HEK293 (cell line): ENCODE data around the gene TTF2.

ENCODE experiments used
- CTCF ChIA-PET: fragments of 350-600 bp; formaldehyde crosslinking; extraction: SDS; loops from one replicate; lab custom pipeline; 2021; ENCODE audit warnings: antibody characterized with exemption; lab: Yijun Ruan, JAX
- POLR2A ChIA-PET: fragments of 300-600 bp; formaldehyde crosslinking; extraction: SDS; loops from one replicate; lab custom pipeline; 2020; ENCODE audit warnings: antibody characterized with exemption, inconsistent platforms; lab: Yijun Ruan, JAX
- H3K27ac ChIP-seq: fragments of 200-500 bp; sonication (Bioruptor generic); 2 replicates; pipeline ENCODE4 v1.5.1; 2014; ENCODE audit warnings: low read depth, low read length, control low read depth, inconsistent platforms; ENCODE audit errors: extremely low read depth
- H3K36me3 ChIP-seq, 2 experiments: fragments of 200-500 bp in 1 of 2; sonication (Bioruptor generic) in 1 of 2; 1 replicate in 1 of 2; 2 replicates in 1 of 2; pipeline ENCODE4 v1.5.1; 2014 to 2017; ENCODE audit warnings: inconsistent platforms in 2 of 2, low read length in 2 of 2; ENCODE audit not compliant: control insufficient read depth in 2 of 2, insufficient read depth in 1 of 2
- H3K4me1 ChIP-seq: fragments of 200-500 bp; sonication (Bioruptor generic); 2 replicates; pipeline ENCODE4 v1.5.1; 2014; ENCODE audit warnings: mild to moderate bottlenecking, low read length, inconsistent platforms; ENCODE audit not compliant: control insufficient read depth, insufficient read depth
- H3K4me3 ChIP-seq: 2 replicates; pipeline ENCODE4 v1.5.1; 2011; ENCODE audit warnings: low read depth, mild to moderate bottlenecking, control low read depth, low read length, moderate library complexity
- H3K9me3 ChIP-seq: fragments of 200-500 bp; sonication (Bioruptor generic); 2 replicates; pipeline ENCODE4 v1.5.1; 2014; ENCODE audit warnings: low read depth, low read length, inconsistent platforms; ENCODE audit not compliant: control insufficient read depth, insufficient read depth
- IKZF3 ChIP-seq: fragments of 450-650 bp; IDR thresholded peaks from 2 replicates; pipeline ENCODE4 v1.5.0; 2018; ENCODE audit warnings: missing biosample characterization, mild to moderate bottlenecking, missing genetic modification characterization, moderate library complexity
- OSR2 ChIP-seq: fragments of 450-650 bp; formaldehyde crosslinking; IDR thresholded peaks from 2 replicates; pipeline ENCODE4 v1.5.1; 2016; ENCODE audit warnings: missing biosample characterization, missing genetic modification characterization
- REPIN1 ChIP-seq: fragments of 450-650 bp; formaldehyde crosslinking; IDR thresholded peaks from 2 replicates; pipeline ENCODE4 v1.5.1; 2017; ENCODE audit warnings: missing biosample characterization, missing genetic modification characterization, low read depth
- SCRT2 ChIP-seq: fragments of 450-650 bp; formaldehyde crosslinking; IDR thresholded peaks from 2 replicates; pipeline ENCODE4 v1.5.1; 2016; ENCODE audit warnings: missing biosample characterization, missing genetic modification characterization
- SETDB1 ChIP-seq: IDR thresholded peaks from one replicate; pipeline ENCODE4 v1.6.1; 2017; ENCODE audit warnings: mild to moderate bottlenecking, low read length, moderate library complexity, mixed read lengths; ENCODE audit not compliant: insufficient read length
- SP7 ChIP-seq: fragments of 450-650 bp; formaldehyde crosslinking; IDR thresholded peaks from 2 replicates; pipeline ENCODE4 v1.5.1; 2016; ENCODE audit warnings: missing biosample characterization, missing genetic modification characterization
- ZFHX2 ChIP-seq: fragments of 450-650 bp; formaldehyde crosslinking; conservative IDR thresholded peaks from 2 replicates; pipeline ENCODE4 v1.5.1; 2016; ENCODE audit warnings: missing biosample characterization, missing genetic modification characterization
- ZNF133 ChIP-seq: fragments of 450-650 bp; formaldehyde crosslinking; IDR thresholded peaks from 2 replicates; pipeline ENCODE4 v1.5.1; 2016; ENCODE audit warnings: missing biosample characterization, missing genetic modification characterization
- ZNF157 ChIP-seq: fragments of 450-650 bp; formaldehyde crosslinking; IDR thresholded peaks from 2 replicates; pipeline ENCODE4 v1.5.1; 2016; ENCODE audit warnings: missing biosample characterization, missing genetic modification characterization
- ZNF211 ChIP-seq: fragments of 450-650 bp; formaldehyde crosslinking; IDR thresholded peaks from 2 replicates; pipeline ENCODE4 v1.5.1; 2016; ENCODE audit warnings: low read depth, missing biosample characterization, missing genetic modification characterization
- ZNF514 ChIP-seq: fragments of 450-650 bp; formaldehyde crosslinking; IDR thresholded peaks from 2 replicates; pipeline ENCODE4 v1.5.1; 2016; ENCODE audit warnings: missing biosample characterization, missing genetic modification characterization
- ZNF664 ChIP-seq: fragments of 450-650 bp; formaldehyde crosslinking; IDR thresholded peaks from 2 replicates; pipeline ENCODE4 v1.5.1; 2016; ENCODE audit warnings: missing biosample characterization, missing genetic modification characterization
- ZNF701 ChIP-seq: fragments of 450-650 bp; formaldehyde crosslinking; IDR thresholded peaks from 2 replicates; pipeline ENCODE4 v1.5.1; 2016; ENCODE audit warnings: missing biosample characterization, missing genetic modification characterization
- ZNF785 ChIP-seq: fragments of 450-650 bp; formaldehyde crosslinking; IDR thresholded peaks from 2 replicates; pipeline ENCODE4 v1.5.1; 2016; ENCODE audit warnings: missing biosample characterization, missing genetic modification characterization
- ZNF792 ChIP-seq: fragments of 450-650 bp; formaldehyde crosslinking; IDR thresholded peaks from 2 replicates; pipeline ENCODE4 v1.5.1; 2016; ENCODE audit warnings: missing biosample characterization, missing genetic modification characterization
- ZNF837 ChIP-seq: fragments of 450-650 bp; formaldehyde crosslinking; IDR thresholded peaks from 2 replicates; pipeline ENCODE4 v1.5.1; 2016; ENCODE audit warnings: missing biosample characterization, missing genetic modification characterization
- TF ChIP-seq, protein P1 (sequence below): fragments of 450-650 bp; formaldehyde crosslinking; IDR thresholded peaks from 2 replicates; pipeline ENCODE4 v1.5.1; 2017; ENCODE audit warnings: missing biosample characterization, missing genetic modification characterization
- TF ChIP-seq, protein P2 (sequence below): fragments of 450-650 bp; formaldehyde crosslinking; IDR thresholded peaks from 2 replicates; pipeline ENCODE4 v1.5.1; 2016; ENCODE audit warnings: missing biosample characterization, missing genetic modification characterization
- TF ChIP-seq, protein P3 (sequence below): fragments of 450-650 bp; formaldehyde crosslinking; IDR thresholded peaks from 2 replicates; pipeline ENCODE4 v1.5.1; 2016; ENCODE audit warnings: missing biosample characterization, missing genetic modification characterization
- TF ChIP-seq, protein P4 (sequence below): fragments of 450-650 bp; formaldehyde crosslinking; IDR thresholded peaks from 2 replicates; pipeline ENCODE4 v1.5.1; 2016; ENCODE audit warnings: missing biosample characterization, missing genetic modification characterization
- TF ChIP-seq, protein P5 (sequence below): fragments of 450-650 bp; formaldehyde crosslinking; IDR thresholded peaks from 2 replicates; pipeline ENCODE4 v1.5.1; 2016; ENCODE audit warnings: missing biosample characterization, missing genetic modification characterization
- TF ChIP-seq, protein P6 (sequence below): fragments of 450-650 bp; formaldehyde crosslinking; IDR thresholded peaks from 2 replicates; pipeline ENCODE4 v1.5.1; 2016; ENCODE audit warnings: missing biosample characterization, missing genetic modification characterization

TTF2 gene

DNA sequence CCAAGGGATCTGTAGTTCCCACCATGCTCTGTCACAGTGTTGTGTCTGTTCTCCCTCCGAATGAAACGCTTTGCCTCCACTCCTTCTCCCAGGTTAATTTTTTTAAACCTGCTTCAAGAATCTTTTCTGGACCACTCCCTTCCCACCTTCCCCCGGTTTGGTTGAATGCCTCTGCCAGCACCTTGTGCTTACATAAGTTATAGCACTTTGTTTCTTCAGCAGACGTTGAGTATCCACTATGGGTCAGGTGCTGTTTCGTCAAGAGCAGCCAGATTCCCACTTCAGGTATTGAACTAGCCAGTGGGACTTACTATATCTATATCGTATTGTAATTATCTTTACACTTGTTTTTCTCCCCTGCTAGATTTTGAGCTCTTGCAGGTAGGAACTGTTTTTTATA lies 27.6 kb downstream of the TTF2 start:
- Histone ChIP-seq H3K4me3 (no peak overlapping the region), H3K36me3 (peaks cover 40 to 89% of the 10 kb centered on the region in 2 experiments), H3K9me3 (no peaks in the 10 kb centered on the region), H3K4me1 (no peaks in the 10 kb centered on the region), H3K27ac (no peak overlapping the region)
- CTCF ChIA-PET, result interaction anchor here (1.0 to 1.6 kb wide), 2 partner anchors 41 to 197 kb away, joined by 3 to 8 read pairs; no protein-coding TSS in a partner anchor
- POLR2A ChIA-PET, result no interaction called here
- TF ChIP-seq ZNF514 (tag by site-specific recombination), result no peak
- TF ChIP-seq, all 188 proteins: peak for 0

DNA sequence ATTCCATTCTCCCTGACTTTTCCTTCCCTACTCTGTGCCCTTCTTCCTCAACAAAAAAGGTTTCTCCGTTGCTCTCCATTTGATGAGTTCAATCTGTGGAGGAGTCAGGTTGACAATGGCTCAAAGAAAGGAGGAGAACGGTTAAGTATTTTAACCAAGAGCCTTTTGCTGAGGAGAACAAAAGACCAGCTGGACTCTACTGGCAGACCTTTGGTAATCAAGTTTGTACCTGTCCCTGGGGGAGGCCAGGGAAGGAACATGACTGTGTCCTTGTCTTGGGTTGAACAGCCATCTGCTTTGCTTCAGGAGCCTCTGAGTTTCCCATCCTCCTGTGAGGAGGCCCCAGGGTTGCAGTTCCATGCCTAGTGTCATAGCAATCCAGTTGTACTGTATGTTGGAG lies 29.9 kb downstream of the TTF2 start:
- POLR2A ChIA-PET, result no interaction called here

DNA sequence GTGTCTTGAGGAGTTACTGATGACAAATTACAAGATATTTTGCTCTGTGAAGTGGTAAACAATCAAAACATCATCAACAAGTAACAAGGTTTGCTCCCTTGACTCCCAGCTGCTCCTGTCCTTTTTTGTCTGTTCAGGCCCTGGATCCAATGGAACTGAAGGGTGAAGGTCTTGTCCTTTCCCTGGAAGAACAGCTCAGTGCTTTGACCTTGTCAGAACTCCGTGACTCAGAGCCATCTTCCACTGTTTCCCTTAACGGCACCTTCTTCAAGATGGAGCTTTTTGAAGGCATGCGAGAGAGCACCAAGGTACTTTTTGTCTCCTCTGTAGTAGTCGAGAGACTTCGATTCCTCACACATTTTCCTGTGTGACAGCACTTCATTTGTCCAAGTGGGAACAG lies 32.5 kb downstream of the TTF2 start:
- H3K9me3 ChIP-seq, result no peaks in the 10 kb centered on the region
- H3K27ac ChIP-seq, result no peak overlapping the region
- no peak overlapping the region for H3K4me3 ChIP-seq
- H3K36me3 ChIP-seq, result peaks cover 45 to 91% of the 10 kb centered on the region in 2 experiments
- ChIA-PET CTCF (interaction anchor here (0.8 to 4.1 kb wide), 3 partner anchors 192 to 666 kb away, joined by 3 to 17 read pairs (median 4); no protein-coding TSS in a partner anchor), POLR2A (interaction anchor here (1.7 kb wide), 1 partner anchor 32 kb away, joined by 7 read pairs; the partner anchor contains the start of gene TTF2)
- H3K4me1 ChIP-seq, result no peaks in the 10 kb centered on the region
- TF ChIP-seq, protein P1, sequence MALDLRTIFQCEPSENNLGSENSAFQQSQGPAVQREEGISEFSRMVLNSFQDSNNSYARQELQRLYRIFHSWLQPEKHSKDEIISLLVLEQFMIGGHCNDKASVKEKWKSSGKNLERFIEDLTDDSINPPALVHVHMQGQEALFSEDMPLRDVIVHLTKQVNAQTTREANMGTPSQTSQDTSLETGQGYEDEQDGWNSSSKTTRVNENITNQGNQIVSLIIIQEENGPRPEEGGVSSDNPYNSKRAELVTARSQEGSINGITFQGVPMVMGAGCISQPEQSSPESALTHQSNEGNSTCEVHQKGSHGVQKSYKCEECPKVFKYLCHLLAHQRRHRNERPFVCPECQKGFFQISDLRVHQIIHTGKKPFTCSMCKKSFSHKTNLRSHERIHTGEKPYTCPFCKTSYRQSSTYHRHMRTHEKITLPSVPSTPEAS (tag by site-specific recombination), result no peak
- no peak for TF ChIP-seq ZNF157 (tag by site-specific recombination)
- TF ChIP-seq ZNF837 (tag by site-specific recombination), result no peak
- TF ChIP-seq, protein P2, sequence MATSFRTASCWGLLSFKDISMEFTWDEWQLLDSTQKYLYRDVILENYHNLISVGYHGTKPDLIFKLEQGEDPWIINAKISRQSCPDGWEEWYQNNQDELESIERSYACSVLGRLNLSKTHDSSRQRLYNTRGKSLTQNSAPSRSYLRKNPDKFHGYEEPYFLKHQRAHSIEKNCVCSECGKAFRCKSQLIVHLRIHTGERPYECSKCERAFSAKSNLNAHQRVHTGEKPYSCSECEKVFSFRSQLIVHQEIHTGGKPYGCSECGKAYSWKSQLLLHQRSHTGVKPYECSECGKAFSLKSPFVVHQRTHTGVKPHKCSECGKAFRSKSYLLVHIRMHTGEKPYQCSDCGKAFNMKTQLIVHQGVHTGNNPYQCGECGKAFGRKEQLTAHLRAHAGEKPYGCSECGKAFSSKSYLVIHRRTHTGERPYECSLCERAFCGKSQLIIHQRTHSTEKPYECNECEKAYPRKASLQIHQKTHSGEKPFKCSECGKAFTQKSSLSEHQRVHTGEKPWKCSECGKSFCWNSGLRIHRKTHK, result no peak
- no peak for TF ChIP-seq ZNF792 (tag by site-specific recombination)
- no peak for TF ChIP-seq SCRT2 (tag by site-specific recombination)
- TF ChIP-seq SETDB1, result no peak
- TF ChIP-seq ZFHX2 (tag by site-specific recombination), result no peak
- TF ChIP-seq, protein P3, sequence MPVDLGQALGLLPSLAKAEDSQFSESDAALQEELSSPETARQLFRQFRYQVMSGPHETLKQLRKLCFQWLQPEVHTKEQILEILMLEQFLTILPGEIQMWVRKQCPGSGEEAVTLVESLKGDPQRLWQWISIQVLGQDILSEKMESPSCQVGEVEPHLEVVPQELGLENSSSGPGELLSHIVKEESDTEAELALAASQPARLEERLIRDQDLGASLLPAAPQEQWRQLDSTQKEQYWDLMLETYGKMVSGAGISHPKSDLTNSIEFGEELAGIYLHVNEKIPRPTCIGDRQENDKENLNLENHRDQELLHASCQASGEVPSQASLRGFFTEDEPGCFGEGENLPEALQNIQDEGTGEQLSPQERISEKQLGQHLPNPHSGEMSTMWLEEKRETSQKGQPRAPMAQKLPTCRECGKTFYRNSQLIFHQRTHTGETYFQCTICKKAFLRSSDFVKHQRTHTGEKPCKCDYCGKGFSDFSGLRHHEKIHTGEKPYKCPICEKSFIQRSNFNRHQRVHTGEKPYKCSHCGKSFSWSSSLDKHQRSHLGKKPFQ (tag by site-specific recombination), result no peak
- TF ChIP-seq, protein P4, sequence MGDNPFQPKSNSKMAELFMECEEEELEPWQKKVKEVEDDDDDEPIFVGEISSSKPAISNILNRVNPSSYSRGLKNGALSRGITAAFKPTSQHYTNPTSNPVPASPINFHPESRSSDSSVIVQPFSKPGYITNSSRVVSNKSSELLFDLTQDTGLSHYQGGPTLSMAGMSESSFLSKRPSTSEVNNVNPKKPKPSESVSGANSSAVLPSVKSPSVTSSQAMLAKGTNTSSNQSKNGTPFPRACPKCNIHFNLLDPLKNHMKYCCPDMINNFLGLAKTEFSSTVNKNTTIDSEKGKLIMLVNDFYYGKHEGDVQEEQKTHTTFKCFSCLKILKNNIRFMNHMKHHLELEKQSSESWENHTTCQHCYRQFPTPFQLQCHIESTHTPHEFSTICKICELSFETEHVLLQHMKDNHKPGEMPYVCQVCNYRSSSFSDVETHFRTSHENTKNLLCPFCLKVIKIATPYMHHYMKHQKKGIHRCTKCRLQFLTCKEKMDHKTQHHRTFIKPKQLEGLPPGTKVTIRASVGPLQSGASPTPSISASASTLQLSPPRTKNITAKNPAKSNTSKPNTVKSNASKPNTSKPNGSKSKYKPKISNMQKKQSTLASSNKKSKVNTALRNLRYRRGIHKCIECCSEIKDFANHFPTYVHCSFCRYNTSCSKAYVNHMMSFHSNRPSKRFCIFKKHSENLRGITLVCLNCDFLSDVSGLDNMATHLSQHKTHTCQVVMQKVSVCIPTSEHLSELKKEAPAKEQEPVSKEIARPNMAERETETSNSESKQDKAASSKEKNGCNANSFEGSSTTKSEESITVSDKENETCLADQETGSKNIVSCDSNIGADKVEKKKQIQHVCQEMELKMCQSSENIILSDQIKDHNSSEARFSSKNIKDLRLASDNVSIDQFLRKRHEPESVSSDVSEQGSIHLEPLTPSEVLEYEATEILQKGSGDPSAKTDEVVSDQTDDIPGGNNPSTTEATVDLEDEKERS (tag by site-specific recombination), result no peak
- TF ChIP-seq ZNF514 (tag by site-specific recombination), result no peak
- TF ChIP-seq, protein P5, sequence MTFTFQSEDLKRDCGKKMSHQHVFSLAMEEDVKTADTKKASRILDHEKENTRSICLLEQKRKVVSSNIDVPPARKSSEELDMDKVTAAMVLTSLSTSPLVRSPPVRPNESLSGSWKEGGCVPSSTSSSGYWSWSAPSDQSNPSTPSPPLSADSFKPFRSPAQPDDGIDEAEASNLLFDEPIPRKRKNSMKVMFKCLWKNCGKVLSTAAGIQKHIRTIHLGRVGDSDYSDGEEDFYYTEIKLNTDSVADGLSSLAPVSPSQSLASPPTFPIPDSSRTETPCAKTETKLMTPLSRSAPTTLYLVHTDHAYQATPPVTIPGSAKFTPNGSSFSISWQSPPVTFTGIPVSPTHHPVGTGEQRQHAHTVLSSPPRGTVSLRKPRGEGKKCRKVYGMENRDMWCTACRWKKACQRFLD, result no peak
- TF ChIP-seq ZNF785, result no peak
- no peak for TF ChIP-seq SP7 (tag by site-specific recombination)
- TF ChIP-seq IKZF3 (tag by site-specific recombination), result no peak
- TF ChIP-seq ZNF664 (tag by site-specific recombination), result no peak
- TF ChIP-seq OSR2, result no peak

More for the DNA sequence above, 29.9 kb downstream of the TTF2 start:
- TF ChIP-seq ZNF133 (tag by site-specific recombination) (no peak), ZNF701 (no peak), ZNF211 (tag by site-specific recombination) (no peak), REPIN1 (tag by site-specific recombination) (no peak)
- TF ChIP-seq, protein P6, sequence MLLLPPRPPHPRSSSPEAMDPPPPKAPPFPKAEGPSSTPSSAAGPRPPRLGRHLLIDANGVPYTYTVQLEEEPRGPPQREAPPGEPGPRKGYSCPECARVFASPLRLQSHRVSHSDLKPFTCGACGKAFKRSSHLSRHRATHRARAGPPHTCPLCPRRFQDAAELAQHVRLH (tag by site-specific recombination), result no peak
- H3K4me3 ChIP-seq, result no peak overlapping the region
- H3K36me3 ChIP-seq, result peaks cover 37 to 89% of the 10 kb centered on the region in 2 experiments
- CTCF ChIA-PET, result interaction anchor here (0.6 kb wide), 1 partner anchor 188 kb away, joined by 4 read pairs; no protein-coding TSS in a partner anchor
- H3K27ac ChIP-seq, result no peak overlapping the region
- no peaks in the 10 kb centered on the region for H3K4me1 ChIP-seq
- H3K9me3 ChIP-seq, result no peaks in the 10 kb centered on the region
